ENCODE data around the gene LATS2. TPM values are rescaled to one million over a fixed set of nuclear protein-coding genes. Genes with fewer than 3 reads are reported as not detected.

Gene LATS2
- total and polyA plus RNA-seq, 2 of the 8 experiments (the other 6 are each of a cell fraction or from before 2014, with no cell fraction given), result 8.3 to 26.2 TPM

DNA sequence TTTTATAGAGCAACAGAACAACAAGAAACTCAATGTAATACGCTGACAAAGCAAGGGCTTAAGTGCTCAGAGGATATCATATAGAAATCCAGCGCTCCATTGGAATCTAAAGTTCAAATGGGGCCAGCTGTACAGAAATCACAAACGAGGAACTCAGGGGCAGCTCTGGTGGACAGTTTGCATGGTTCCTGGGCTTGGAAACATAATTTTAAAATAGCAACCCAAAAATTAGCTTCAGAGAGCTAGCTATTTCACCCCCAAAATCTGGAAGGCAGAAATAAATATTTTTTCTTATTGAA lies 19.2 kb upstream of the LATS2 start:
- no peak overlapping the region for H3K4ac ChIP-seq (replicated peaks; ENCODE audit: insufficient read length, low read depth, low read length)
- H4K20me1 ChIP-seq (replicated peaks in 1 of 2; ENCODE audit: control insufficient read depth in 1 of 2, insufficient read depth in 2 of 2, low read length in 2 of 2), result no peaks in the 10 kb centered on the region
- no peak overlapping the region for H2BK20ac ChIP-seq (ENCODE audit: low read length)
- H3K23me2 ChIP-seq (ENCODE audit: low read depth, low read length), result no peaks in the 10 kb centered on the region; the same call in 1 of the 2 replicates
- no peak overlapping the region for H2AFZ ChIP-seq (ENCODE audit: low read length)
- DNase-seq (ENCODE audit: low read depth in 1 of 2, low spot score in 2 of 2) (no peak), FAIRE-seq (no peak)
- H3K4me1 ChIP-seq (replicated peaks in 1 of 4; ENCODE audit: control insufficient read depth in 3 of 4, insufficient read depth in 4 of 4, low read length in 3 of 4), result peaks cover 0 to 4% (median 0%) of the 10 kb centered on the region in 4 experiments; a peak in 1 of 7 replicates
- no peak overlapping the region for H3K23ac ChIP-seq (ENCODE audit: insufficient read length)
- H2BK120ac ChIP-seq (replicated peaks; ENCODE audit: low read depth, low read length), result no peak overlapping the region
- H2AK5ac ChIP-seq (ENCODE audit: low read depth, low read length), result no peak overlapping the region
- no peak overlapping the region for H3K9ac ChIP-seq (replicated peaks in 1 of 4; ENCODE audit: extremely low read depth in 1 of 4, low read depth in 3 of 4, low read length in 3 of 4)
- no peak overlapping the region for H4K5ac ChIP-seq (ENCODE audit: insufficient read length, low read depth, low read length)
- no peak overlapping the region for H3K18ac ChIP-seq (ENCODE audit: extremely low read depth, low read length)
- H2BK5ac ChIP-seq (ENCODE audit: low read depth, low read length), result no peak overlapping the region
- no peak overlapping the region for H4K91ac ChIP-seq (replicated peaks; ENCODE audit: insufficient read length, low read length)
- H3K9me3 ChIP-seq (ENCODE audit: insufficient read depth in 2 of 2, low read depth in 1 of 2, low read length in 1 of 2), result no peaks in the 10 kb centered on the region
- no peak overlapping the region for H3K27ac ChIP-seq (ENCODE audit: low read depth, low read length)
- no peak overlapping the region for H2BK15ac ChIP-seq (ENCODE audit: low read length)
- no peaks in the 10 kb centered on the region for H3K36me3 ChIP-seq (ENCODE audit: control insufficient read depth in 2 of 4, insufficient read depth in 4 of 4, low read length in 3 of 4)
- no peak overlapping the region for H3K4me3 ChIP-seq (ENCODE audit: extremely low read depth in 1 of 4, insufficient read depth in 2 of 4, low read depth in 3 of 4, low read length in 4 of 4)
- ChIA-PET POLR2A (ENCODE audit: partially characterized antibody) (no interaction called here), CTCF (ENCODE audit: partially characterized antibody) (interaction anchor here (1.4 kb wide), 1 partner anchor 13 kb away, joined by 3 read pairs; no protein-coding TSS in a partner anchor)
- H4K8ac ChIP-seq (ENCODE audit: extremely low read depth, insufficient read depth, low read length), result no peak overlapping the region
- no peaks in the 10 kb centered on the region for H3K79me2 ChIP-seq (ENCODE audit: control insufficient read depth in 1 of 2, insufficient read depth in 2 of 2, low read length in 2 of 2)
- TF ChIP-seq CREB1 (IDR thresholded peaks at IDR 0.05), result no peak
- no peak for TF ChIP-seq JUN (IDR thresholded peaks at IDR 0.05; ENCODE audit: low read depth, low read length)
- TF ChIP-seq TEAD4 (IDR thresholded peaks at IDR 0.05; ENCODE audit: low read depth, low read length), result no peak
- no peak for TF ChIP-seq ZNF274 (IDR thresholded peaks at IDR 0.05; ENCODE audit: borderline replicate concordance, extremely low read depth, low read length)
- no peak for TF ChIP-seq NRF1 (IDR thresholded peaks at IDR 0.05; ENCODE audit: low read depth, low read length)
- TF ChIP-seq RFX5 (IDR thresholded peaks at IDR 0.05; ENCODE audit: borderline replicate concordance, low read depth, low read length), result no peak
- no peak overlapping the region for H3K56ac ChIP-seq (replicated peaks; ENCODE audit: insufficient read length, low read depth, low read length)
- H2BK12ac ChIP-seq (ENCODE audit: low read depth, low read length), result no peak overlapping the region
- no peak overlapping the region for H3K14ac ChIP-seq (ENCODE audit: insufficient read length)
- no peaks in the 10 kb centered on the region for H3K79me1 ChIP-seq (ENCODE audit: low read depth, low read length)
- H3K27me3 ChIP-seq (replicated peaks in 1 of 4; ENCODE audit: control insufficient read depth in 3 of 4, extremely low read depth in 1 of 4, insufficient read depth in 3 of 4, low read length in 3 of 4), result no peaks in the 10 kb centered on the region; a peak in 1 of 7 replicates
- 93% methylated on average over 3 of the region's 3 CpGs; no CpG with 5 or more reads in 1 of the 2 experiments for WGBS, 2 experiments (ENCODE audit: extremely low coverage in 1 of 2, insufficient coverage in 1 of 2, insufficient read length in 1 of 2, insufficient replicate concordance in 2 of 2, low coverage in 1 of 2, low lambda C conversion rate in 2 of 2, missing lambda C conversion rate in 1 of 2)
- no peak overlapping the region for H3K4me2 ChIP-seq (ENCODE audit: insufficient read depth in 1 of 2, low read depth in 2 of 2, low read length in 2 of 2)
